Lung (tissue), 12 donors: ENCODE measurements around the gene CTU2. TPM values are rescaled to one million over a fixed set of nuclear protein-coding genes. Genes with fewer than 3 reads are reported as not detected.

Experiments
- ATAC-seq: fragments of 200-7000 bp; cut with Tn5 transposase; one replicate; pipeline ENCODE4 v1.9.1; 2020; ENCODE audit warnings: moderate number of reproducible peaks; ENCODE audit not compliant: insufficient read depth, low FRiP score
- DNase-seq, 3 donors: peaks; one replicate each; pipeline ENCODE4 v3.0.0-alpha.2; 2013 to 2017
- H3K27ac ChIP-seq, 2 donors: one replicate each; pipeline ENCODE4 v1.5.1; 2013; ENCODE audit warnings: mild to moderate bottlenecking in 2 of 2, moderate library complexity in 2 of 2, control low read depth in 1 of 2, inconsistent platforms in 1 of 2, low read depth in 1 of 2, low read length in 1 of 2
- H3K27me3 ChIP-seq, 3 donors: one replicate each; pipeline ENCODE4 v1.5.1; 2013; ENCODE audit warnings: low read length in 2 of 3; ENCODE audit not compliant: control insufficient read depth in 3 of 3, insufficient read depth in 3 of 3
- H3K36me3 ChIP-seq, 4 donors: one replicate each; pipeline ENCODE4 v1.5.1; 2013; ENCODE audit warnings: low read length in 4 of 4, mild to moderate bottlenecking in 1 of 4, moderate library complexity in 1 of 4; ENCODE audit not compliant: control insufficient read depth in 4 of 4, insufficient read depth in 4 of 4
- H3K4me1 ChIP-seq, 5 donors: one replicate each; pipeline ENCODE4 v1.5.1; 2013; ENCODE audit warnings: low read length in 5 of 5, mild to moderate bottlenecking in 2 of 5, moderate library complexity in 1 of 5; ENCODE audit not compliant: control insufficient read depth in 5 of 5, insufficient read depth in 5 of 5
- H3K4me3 ChIP-seq: one replicate; pipeline ENCODE4 v1.5.1; 2013; ENCODE audit warnings: mild to moderate bottlenecking, control low read depth, moderate library complexity
- H3K9ac ChIP-seq, 2 donors: one replicate each; pipeline ENCODE4 v1.5.1; 2013; ENCODE audit warnings: low read length in 2 of 2, control low read depth in 1 of 2; ENCODE audit not compliant: insufficient read depth in 1 of 2
- H3K9me3 ChIP-seq, 4 donors: one replicate each; pipeline ENCODE4 v1.5.1; 2013; ENCODE audit warnings: low read length in 3 of 4, mild to moderate bottlenecking in 1 of 4, moderate library complexity in 1 of 4; ENCODE audit not compliant: control insufficient read depth in 4 of 4, insufficient read depth in 3 of 4
- CTCF ChIP-seq: IDR thresholded peaks from 2 replicates; pipeline ENCODE4 v1.5.1; 2012; ENCODE audit warnings: mild to moderate bottlenecking; ENCODE audit errors: control extremely low read depth, extremely low read depth
- WGBS, 2 donors: extraction: QIAGEN DNeasy Blood & Tissue Kit; methylation state at CpG; one replicate each; pipeline ENCODE4 v1.1.7; 2013; 5-methylcytosine and 5-hydroxymethylcytosine counted together
- polyA plus RNA-seq, 2 donors: library from polyadenylated mRNA; stranded (reverse); fragments of 200-250 nt; gene quantifications; one replicate each; pipeline ENCODE4 v1.2.1, GENCODE V29; 2013
- total RNA-seq, 2 donors: library from RNA; depleted of rRNA in 1 of 2; stranded (reverse); fragments of >200 nt in 1 of 2; gene quantifications; one replicate each; pipeline ENCODE4 v1.2.1, GENCODE V29; 2014 to 2021
- donor health status: control.
- donor health status: control.
- donor health status: Bipolar disorder and iron deficiency.
- donor health status: healthy.
- donor health status: DM: yes; HTN: yes; CAD: no.

CTU2 gene
- total and polyA plus RNA-seq, 4 donors, result 5.7 to 23.4 (median 18.3) TPM

- H3K27ac ChIP-seq, result peak within 1 kb of the TSS; percentile 84 to 94
- peak; percentile 97 for ATAC-seq
- no peaks in the 10 kb centered on the region for H3K9me3 ChIP-seq
Observed at GRCh38 chr16:88662843-88663606, 43.3 kb upstream of the CTU2 start, which contains the start of gene MVD. Gene MVD (minus strand): TSS chr16:88663091. CDS start chr16:88663080, 11 bp downstream.

GRCh38 chr16:88665148-88665547 is 41.2 kb upstream of the CTU2 start:
- no peak for ATAC-seq
- no peak overlapping the region for H3K27ac ChIP-seq

More at GRCh38 chr16:88662843-88663606, 43.3 kb upstream of the CTU2 start, which contains the start of gene MVD:
- Histone ChIP-seq H3K4me1 (peaks cover 2 to 13% (median 7%) of the 10 kb centered on the region in 5 donors), H3K9ac (peak within 1 kb of the TSS; percentile 68 to 71), H3K4me3 (peak within 1 kb of the TSS; percentile 87), H3K36me3 (peaks cover 0 to 5% (median under 1%) of the 10 kb centered on the region in 4 donors), H3K27me3 (no peaks in the 10 kb centered on the region)
- DNase-seq, result peak; percentile 98 to 99 (median 98)
- 1% methylated on average over 76 to 88 of the region's 88 CpGs for WGBS, 2 donors
- TF ChIP-seq CTCF, result no peak

GRCh38 chr16:88665570-88665969 is 40.7 kb upstream of the CTU2 start:
- H3K27me3 ChIP-seq, result no peaks in the 10 kb centered on the region
- DNase-seq (no peak), ATAC-seq (no peak)
- H3K36me3 ChIP-seq, result no peaks in the 10 kb centered on the region
- H3K4me1 ChIP-seq, result peaks cover 2 to 13% (median 5%) of the 10 kb centered on the region in 5 donors
- WGBS, 2 donors, result 91 to 96% methylated on average over 3 of the region's 3 CpGs
- TF ChIP-seq CTCF, result no peak
- no peak overlapping the region for H3K4me3 ChIP-seq
- H3K27ac ChIP-seq, result no peak overlapping the region
- H3K9me3 ChIP-seq, result no peaks in the 10 kb centered on the region
- no peak overlapping the region for H3K9ac ChIP-seq

More at GRCh38 chr16:88665148-88665547, 41.2 kb upstream of the CTU2 start:
- Histone ChIP-seq H3K27me3 (no peaks in the 10 kb centered on the region), H3K9ac (no peak overlapping the region), H3K9me3 (no peaks in the 10 kb centered on the region), H3K36me3 (no peaks in the 10 kb centered on the region), H3K4me1 (peaks cover 2 to 13% (median 5%) of the 10 kb centered on the region in 5 donors), H3K4me3 (no peak overlapping the region)
- WGBS, 2 donors, result 74 to 80% methylated on average over 4 of the region's 4 CpGs
- DNase-seq, result peak in 2 of 3 donors; percentile 20 to 24
- TF ChIP-seq CTCF, result no peak
